Measurements from ENCODE around the gene FBXL4. TPM values are rescaled to one million over a fixed set of nuclear protein-coding genes. Genes with fewer than 3 reads are reported as not detected.

FBXL4 gene
- total and polyA plus RNA-seq, 2 of the 8 experiments (the other 6 are each of a cell fraction or from before 2014, with no cell fraction given), result 6.9 to 13.8 TPM

- no peak for TF ChIP-seq CHD7 (IDR thresholded peaks at IDR 0.05; ENCODE audit: insufficient replicate concordance, low read length)
- no peak for TF ChIP-seq KDM5A (IDR thresholded peaks at IDR 0.05; ENCODE audit: low read length)
- no peak for TF ChIP-seq SP2 (IDR thresholded peaks at IDR 0.05; ENCODE audit: low read length)
- TF ChIP-seq SIN3A (conservative IDR thresholded peaks at IDR 0.05 in 1 of 2, IDR thresholded peaks at IDR 0.05 in 1 of 2; ENCODE audit: low read depth in 1 of 2, low read length in 2 of 2), result no peak
- TF ChIP-seq ASH2L (IDR thresholded peaks at IDR 0.05; ENCODE audit: low read length), result no peak
- TF ChIP-seq POU5F1 (IDR thresholded peaks at IDR 0.05; ENCODE audit: low read depth, low read length), result no peak
- TF ChIP-seq SAP30 (IDR thresholded peaks at IDR 0.05; ENCODE audit: insufficient read depth, insufficient replicate concordance, low read length), result no peak
- TF ChIP-seq FOSL1 (IDR thresholded peaks at IDR 0.05; ENCODE audit: insufficient read depth, low read depth, low read length), result no peak
- TF ChIP-seq SP1 (IDR thresholded peaks at IDR 0.05; ENCODE audit: low read depth, low read length), result no peak
- no peak for TF ChIP-seq HDAC2 (IDR thresholded peaks at IDR 0.05; ENCODE audit: borderline replicate concordance in 1 of 2, low read depth in 2 of 2, low read length in 2 of 2)
- no peak for TF ChIP-seq POLR2A (IDR thresholded peaks at IDR 0.05; ENCODE audit: control extremely low read depth in 1 of 2, low read depth in 2 of 2, low read length in 2 of 2)
- no peak for TF ChIP-seq SP4 (IDR thresholded peaks at IDR 0.05; ENCODE audit: low read length)
- no peak for TF ChIP-seq JUND (IDR thresholded peaks at IDR 0.05; ENCODE audit: low read length)
Measured at GRCh38 chr6:98847416-98847778, 100.3 kb downstream of the FBXL4 start (continued).

Measured in H1 (cell line).